ENCODE results near the gene TSPAN4. TPM values are rescaled to one million over a fixed set of nuclear protein-coding genes. Genes with fewer than 3 reads are reported as not detected.

TSPAN4 gene
- polyA plus RNA-seq, 4 donors = 5.1 to 53.3 (median 10.2) TPM

- Histone ChIP-seq H3K27ac (ENCODE audit: low read depth in 1 of 3, low read length in 2 of 3) (no peak overlapping the region), H3K36me3 (ENCODE audit: control insufficient read depth in 3 of 3, insufficient read depth in 2 of 3, low read depth in 1 of 3, low read length in 3 of 3) (peaks cover 0 to 28% (median 0%) of the 10 kb centered on the region in 3 donors), H3K9me3 (ENCODE audit: control insufficient read depth in 2 of 2, insufficient read depth in 1 of 2, low read depth in 1 of 2, low read length in 1 of 2) (no peaks in the 10 kb centered on the region), H3K4me3 (ENCODE audit: low read depth in 1 of 3, low read length in 3 of 3) (peak overlapping the region; percentile 55 to 91 (median 68)), H3K4me1 (ENCODE audit: control insufficient read depth in 3 of 3, insufficient read depth in 2 of 3, low read depth in 1 of 3, low read length in 2 of 3) (peaks cover 0 to 11% (median 2%) of the 10 kb centered on the region in 3 donors), H3K27me3 (ENCODE audit: control insufficient read depth in 3 of 3, insufficient read depth in 3 of 3, low read length in 3 of 3) (no peaks in the 10 kb centered on the region)
- 0 to 2% (median 2%) methylated on average over 30 to 38 of the region's 38 CpGs for WGBS, 3 donors
- DNase-seq = no peak
- no peak for FAIRE-seq
Observed at GRCh38 chr11:910044-910588, 67.5 kb downstream of the TSPAN4 start.

DNA sequence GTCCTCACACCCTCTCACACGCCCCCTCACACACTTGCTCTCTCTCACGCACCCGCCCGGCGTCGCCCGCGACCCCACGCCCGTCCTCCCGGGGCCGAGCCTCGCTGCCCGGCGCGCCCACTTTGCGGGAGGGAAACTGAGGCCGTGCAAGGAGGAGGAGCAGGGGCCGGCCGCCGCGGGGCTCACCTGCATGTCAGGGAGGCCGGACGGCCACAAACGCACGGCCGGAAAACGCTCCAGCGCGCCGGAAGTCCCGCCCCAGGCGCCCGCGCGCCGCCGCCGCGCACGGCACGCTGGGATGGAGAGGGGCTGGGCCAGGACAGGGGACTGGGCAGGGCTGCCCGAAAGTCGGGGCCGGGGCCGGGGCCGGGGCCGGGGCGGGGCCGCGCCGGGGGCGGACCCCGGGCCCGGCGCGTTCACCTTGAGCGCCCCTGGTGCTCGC, 68.0 kb downstream of the TSPAN4 start, which contains the start of gene CHID1:
TSS of gene CHID1 (minus strand) at position 222 of the 442 bp plus-strand sequence. CDS start 5,994 bp downstream, outside the sequence.
- DNase-seq (peak; percentile 87 to 96), FAIRE-seq (no peak)
- 1 to 2% (median 1%) methylated on average over 18 to 59 of the region's 59 CpGs for WGBS, 3 donors
- H3K36me3 ChIP-seq (ENCODE audit: control insufficient read depth in 3 of 3, insufficient read depth in 2 of 3, low read depth in 1 of 3, low read length in 3 of 3) = peaks cover 0 to 28% (median 0%) of the 10 kb centered on the region in 3 donors
- H3K27ac ChIP-seq (ENCODE audit: low read depth in 1 of 3, low read length in 2 of 3) = peak within 1 kb of the TSS; percentile 48 to 86 (median 66)
- H3K27me3 ChIP-seq (ENCODE audit: control insufficient read depth in 3 of 3, insufficient read depth in 3 of 3, low read length in 3 of 3) = no peaks in the 10 kb centered on the region
- H3K4me3 ChIP-seq (ENCODE audit: low read depth in 1 of 3, low read length in 3 of 3) = peak within 1 kb of the TSS; percentile 55 to 91 (median 70)
- no peaks in the 10 kb centered on the region for H3K9me3 ChIP-seq (ENCODE audit: control insufficient read depth in 2 of 2, insufficient read depth in 1 of 2, low read depth in 1 of 2, low read length in 1 of 2)
- H3K4me1 ChIP-seq (ENCODE audit: control insufficient read depth in 3 of 3, insufficient read depth in 2 of 3, low read depth in 1 of 3, low read length in 2 of 3) = peaks cover 0 to 11% (median 2%) of the 10 kb centered on the region in 3 donors

DNA sequence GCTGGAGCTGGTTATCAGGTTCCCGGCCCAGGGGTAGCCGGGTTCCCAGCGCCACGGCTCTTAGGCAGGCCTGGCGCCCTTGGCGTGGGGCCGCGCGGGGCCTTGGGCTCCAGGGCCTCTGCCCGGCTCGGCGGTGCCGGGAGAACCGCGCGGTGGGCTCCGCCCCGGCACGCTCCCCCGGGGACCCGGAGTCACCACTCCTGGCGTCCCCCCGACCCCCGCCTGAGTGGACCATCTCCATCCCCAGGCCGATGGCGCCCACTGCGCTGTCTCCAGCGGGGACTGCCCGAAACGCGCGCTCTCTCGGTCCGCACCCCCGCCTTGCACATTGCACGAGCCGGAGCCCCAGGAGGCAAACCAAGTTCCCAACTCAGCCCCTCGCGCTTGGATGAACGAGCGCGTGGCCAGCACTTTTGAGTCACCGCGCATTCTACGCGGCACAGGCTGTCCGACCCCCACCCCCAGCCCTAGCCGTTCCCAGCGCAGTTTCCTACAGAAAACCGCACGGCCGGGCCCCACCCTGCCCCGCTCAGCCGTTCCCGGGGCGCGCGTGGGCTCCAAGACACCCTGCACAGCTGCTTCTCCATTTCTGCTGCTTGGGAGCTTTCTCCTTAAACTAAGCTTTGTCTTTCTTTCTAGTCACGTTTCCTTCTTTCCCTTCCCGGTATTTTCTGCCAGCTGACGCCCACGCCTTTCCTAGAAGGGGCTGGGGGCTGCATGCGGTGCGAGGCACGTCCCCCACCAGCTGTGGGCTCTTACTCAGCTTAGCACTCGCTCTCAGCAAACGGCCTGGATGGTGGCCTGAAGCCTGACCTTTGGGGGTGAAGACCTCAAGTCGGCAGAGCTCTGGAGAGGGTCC, 68.6 kb downstream of the TSPAN4 start:
- Histone ChIP-seq H3K9me3 (ENCODE audit: control insufficient read depth in 2 of 2, insufficient read depth in 1 of 2, low read depth in 1 of 2, low read length in 1 of 2) (no peaks in the 10 kb centered on the region), H3K4me1 (ENCODE audit: control insufficient read depth in 3 of 3, insufficient read depth in 2 of 3, low read depth in 1 of 3, low read length in 2 of 3) (peaks cover 0 to 11% (median 2%) of the 10 kb centered on the region in 3 donors), H3K4me3 (ENCODE audit: low read depth in 1 of 3, low read length in 3 of 3) (peak overlapping the region; percentile 55 to 91 (median 70)), H3K27me3 (ENCODE audit: control insufficient read depth in 3 of 3, insufficient read depth in 3 of 3, low read length in 3 of 3) (no peaks in the 10 kb centered on the region), H3K27ac (ENCODE audit: low read depth in 1 of 3, low read length in 2 of 3) (peak overlapping the region; percentile 48 to 86 (median 66)), H3K36me3 (ENCODE audit: control insufficient read depth in 3 of 3, insufficient read depth in 2 of 3, low read depth in 1 of 3, low read length in 3 of 3) (peaks cover 0 to 27% (median 0%) of the 10 kb centered on the region in 3 donors)
- FAIRE-seq (no peak), DNase-seq (peak in 1 of 2 donors; percentile 29)
- WGBS, 3 donors = 3 to 7% (median 6%) methylated on average over 46 to 68 of the region's 68 CpGs

DNA sequence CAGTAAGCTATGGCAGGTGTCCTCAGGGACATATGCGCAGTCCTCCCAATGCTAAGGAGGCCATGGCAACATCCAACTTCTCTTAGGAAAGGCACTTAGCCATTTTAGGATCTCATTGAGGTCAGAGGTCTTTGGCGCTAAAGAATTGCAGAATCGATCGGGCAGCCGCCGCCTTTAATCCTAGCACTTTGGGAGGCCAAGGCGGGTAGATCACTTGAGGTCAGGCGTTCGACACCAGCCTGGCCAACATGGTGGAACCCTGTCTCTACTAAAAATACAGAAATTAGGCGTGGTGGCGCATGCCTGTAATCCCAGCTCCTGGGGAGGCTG, 69.2 kb downstream of the TSPAN4 start:
- Histone ChIP-seq H3K9me3 (ENCODE audit: control insufficient read depth in 2 of 2, insufficient read depth in 1 of 2, low read depth in 1 of 2, low read length in 1 of 2) (no peaks in the 10 kb centered on the region), H3K27me3 (ENCODE audit: control insufficient read depth in 3 of 3, insufficient read depth in 3 of 3, low read length in 3 of 3) (no peaks in the 10 kb centered on the region), H3K4me3 (ENCODE audit: low read depth in 1 of 3, low read length in 3 of 3) (peak overlapping the region in 1 of 3 donors; percentile 91), H3K4me1 (ENCODE audit: control insufficient read depth in 3 of 3, insufficient read depth in 2 of 3, low read depth in 1 of 3, low read length in 2 of 3) (peaks cover 0 to 11% (median 2%) of the 10 kb centered on the region in 3 donors), H3K36me3 (ENCODE audit: control insufficient read depth in 3 of 3, insufficient read depth in 2 of 3, low read depth in 1 of 3, low read length in 3 of 3) (peaks cover 0 to 21% (median 0%) of the 10 kb centered on the region in 3 donors), H3K27ac (ENCODE audit: low read depth in 1 of 3, low read length in 2 of 3) (peak overlapping the region in 1 of 3 donors; percentile 86)
- FAIRE-seq = no peak
- 90 to 95% (median 92%) methylated on average over 11 of the region's 11 CpGs for WGBS, 3 donors
- DNase-seq = no peak

DNA sequence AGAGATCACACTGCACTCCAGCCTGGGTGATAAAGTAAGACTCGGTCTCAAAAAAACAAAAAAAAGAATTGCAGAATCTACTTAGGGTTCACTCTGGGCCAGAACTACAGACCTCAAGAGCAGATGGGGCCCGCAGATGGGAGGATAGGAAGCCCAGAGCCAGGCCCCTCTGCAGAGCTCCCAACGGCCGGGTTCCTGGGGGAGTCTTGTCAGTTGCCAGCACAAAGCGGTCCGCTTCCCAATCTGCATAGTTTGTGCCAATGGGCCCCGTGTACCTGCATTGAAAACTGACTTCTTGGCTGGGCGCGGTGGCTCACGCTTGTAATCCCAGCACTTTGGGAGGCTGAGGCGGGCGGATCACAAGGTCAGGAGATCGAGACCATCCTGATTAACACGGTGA, 69.6 kb downstream of the TSPAN4 start:
- H3K27me3 ChIP-seq (ENCODE audit: control insufficient read depth in 3 of 3, insufficient read depth in 3 of 3, low read length in 3 of 3) = no peaks in the 10 kb centered on the region
- H3K4me1 ChIP-seq (ENCODE audit: control insufficient read depth in 3 of 3, insufficient read depth in 2 of 3, low read depth in 1 of 3, low read length in 2 of 3) = peaks cover 0 to 11% (median 2%) of the 10 kb centered on the region in 3 donors
- H3K9me3 ChIP-seq (ENCODE audit: control insufficient read depth in 2 of 2, insufficient read depth in 1 of 2, low read depth in 1 of 2, low read length in 1 of 2) = no peaks in the 10 kb centered on the region
- FAIRE-seq (no peak), DNase-seq (no peak)
- 91 to 94% (median 92%) methylated on average over 14 of the region's 14 CpGs for WGBS, 3 donors
- no peak overlapping the region for H3K4me3 ChIP-seq (ENCODE audit: low read depth in 1 of 3, low read length in 3 of 3)
- no peak overlapping the region for H3K27ac ChIP-seq (ENCODE audit: low read depth in 1 of 3, low read length in 2 of 3)
- peaks cover 0 to 21% (median 0%) of the 10 kb centered on the region in 3 donors for H3K36me3 ChIP-seq (ENCODE audit: control insufficient read depth in 3 of 3, insufficient read depth in 2 of 3, low read depth in 1 of 3, low read length in 3 of 3)

DNA sequence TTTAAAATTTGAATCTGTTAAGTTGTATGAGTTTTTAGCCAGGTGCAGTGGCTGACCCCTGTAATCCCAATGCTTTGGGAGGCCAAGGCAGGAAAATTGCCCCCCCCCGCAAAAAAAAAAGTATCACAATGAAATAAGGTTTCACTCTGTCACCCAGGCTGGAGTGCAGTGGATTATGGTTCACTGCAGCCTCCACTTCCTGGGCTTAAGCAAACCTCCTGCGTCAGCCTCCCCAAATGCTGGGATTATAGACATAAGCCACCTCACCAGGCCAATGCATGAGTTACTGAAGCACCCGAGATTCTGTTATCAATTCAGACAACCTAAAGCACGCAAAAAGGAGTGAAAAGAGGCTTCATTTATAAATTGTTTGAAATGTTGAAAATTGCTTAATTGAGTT, 70.4 kb downstream of the TSPAN4 start:
- WGBS, 3 donors = 83 to 93% (median 87%) methylated on average over 4 of the region's 4 CpGs

GRCh38 chr11:914204-914603, 71.6 kb downstream of the TSPAN4 start:
- Histone ChIP-seq H3K36me3 (ENCODE audit: control insufficient read depth in 3 of 3, insufficient read depth in 2 of 3, low read depth in 1 of 3, low read length in 3 of 3) (peaks cover 0 to 2% (median 0%) of the 10 kb centered on the region in 3 donors), H3K27me3 (ENCODE audit: control insufficient read depth in 3 of 3, insufficient read depth in 3 of 3, low read length in 3 of 3) (no peaks in the 10 kb centered on the region), H3K9me3 (ENCODE audit: control insufficient read depth in 2 of 2, insufficient read depth in 1 of 2, low read depth in 1 of 2, low read length in 1 of 2) (no peaks in the 10 kb centered on the region), H3K27ac (ENCODE audit: low read depth in 1 of 3, low read length in 2 of 3) (no peak overlapping the region), H3K4me1 (ENCODE audit: control insufficient read depth in 3 of 3, insufficient read depth in 2 of 3, low read depth in 1 of 3, low read length in 2 of 3) (peaks cover 0 to 11% (median 2%) of the 10 kb centered on the region in 3 donors), H3K4me3 (ENCODE audit: low read depth in 1 of 3, low read length in 3 of 3) (no peak overlapping the region)
- no peak for DNase-seq
- no peak for FAIRE-seq
- WGBS, 3 donors = 75 to 81% (median 78%) methylated on average over 5 of the region's 5 CpGs

More for the DNA sequence above, 70.4 kb downstream of the TSPAN4 start:
- Histone ChIP-seq H3K27ac (ENCODE audit: low read depth in 1 of 3, low read length in 2 of 3) (no peak overlapping the region), H3K36me3 (ENCODE audit: control insufficient read depth in 3 of 3, insufficient read depth in 2 of 3, low read depth in 1 of 3, low read length in 3 of 3) (peaks cover 0 to 13% (median 0%) of the 10 kb centered on the region in 3 donors), H3K4me3 (ENCODE audit: low read depth in 1 of 3, low read length in 3 of 3) (no peak overlapping the region), H3K27me3 (ENCODE audit: control insufficient read depth in 3 of 3, insufficient read depth in 3 of 3, low read length in 3 of 3) (no peaks in the 10 kb centered on the region), H3K4me1 (ENCODE audit: control insufficient read depth in 3 of 3, insufficient read depth in 2 of 3, low read depth in 1 of 3, low read length in 2 of 3) (peaks cover 0 to 11% (median 2%) of the 10 kb centered on the region in 3 donors), H3K9me3 (ENCODE audit: control insufficient read depth in 2 of 2, insufficient read depth in 1 of 2, low read depth in 1 of 2, low read length in 1 of 2) (no peaks in the 10 kb centered on the region)
- DNase-seq (no peak), FAIRE-seq (no peak)

DNA sequence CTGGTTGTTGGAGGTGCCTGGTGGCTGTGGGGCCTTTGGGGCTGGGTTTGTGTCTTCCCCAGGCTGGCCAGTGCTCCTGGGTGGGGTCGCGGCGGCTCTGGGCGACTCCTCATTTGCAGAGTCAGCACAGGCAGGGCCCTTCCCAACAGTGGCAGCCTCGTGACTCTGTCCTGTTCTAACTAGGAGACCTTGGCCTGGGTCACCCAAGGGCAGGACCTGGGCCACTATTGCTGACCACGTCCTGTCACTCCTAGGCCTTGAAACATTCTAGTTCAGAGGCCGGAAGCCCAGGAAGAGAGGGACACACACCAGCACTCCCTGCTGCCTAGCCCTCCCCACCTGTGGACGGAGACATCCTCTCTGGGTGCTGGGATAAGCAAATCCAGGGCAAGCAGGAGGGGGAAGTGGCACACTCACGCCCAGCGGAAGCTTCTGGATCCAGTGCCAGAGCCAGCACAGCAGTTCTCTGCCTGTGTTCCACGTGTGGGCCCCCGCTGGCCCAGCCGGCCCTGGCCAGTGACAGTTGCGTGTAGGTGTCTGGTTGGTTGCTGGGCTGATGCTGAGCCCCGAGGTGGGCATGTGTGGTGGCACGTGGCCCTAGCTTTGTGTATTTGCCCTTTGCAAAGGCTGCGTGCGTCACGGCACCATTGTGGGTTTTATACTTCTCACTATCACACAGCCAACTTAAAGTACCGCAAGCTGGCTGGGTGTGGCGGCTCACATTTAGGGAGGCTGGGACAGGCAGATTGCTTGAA, 72.3 kb downstream of the TSPAN4 start:
- WGBS, 3 donors = 78 to 83% (median 80%) methylated on average over 21 of the region's 21 CpGs
- H3K27ac ChIP-seq (ENCODE audit: low read depth in 1 of 3, low read length in 2 of 3) = no peak overlapping the region
- H3K9me3 ChIP-seq (ENCODE audit: control insufficient read depth in 2 of 2, insufficient read depth in 1 of 2, low read depth in 1 of 2, low read length in 1 of 2) = no peaks in the 10 kb centered on the region
- peaks cover 0 to 5% (median 0%) of the 10 kb centered on the region in 3 donors for H3K4me1 ChIP-seq (ENCODE audit: control insufficient read depth in 3 of 3, insufficient read depth in 2 of 3, low read depth in 1 of 3, low read length in 2 of 3)
- no peaks in the 10 kb centered on the region for H3K36me3 ChIP-seq (ENCODE audit: control insufficient read depth in 3 of 3, insufficient read depth in 2 of 3, low read depth in 1 of 3, low read length in 3 of 3)
- DNase-seq (no peak), FAIRE-seq (no peak)
- H3K27me3 ChIP-seq (ENCODE audit: control insufficient read depth in 3 of 3, insufficient read depth in 3 of 3, low read length in 3 of 3) = no peaks in the 10 kb centered on the region
- H3K4me3 ChIP-seq (ENCODE audit: low read depth in 1 of 3, low read length in 3 of 3) = no peak overlapping the region

All from small intestine (tissue), 7 donors.